HG03095 (cell line): Measurements from ENCODE around the gene POLE3.
"Not testable (repeated sequence)": the region's sequence is repeated elsewhere in the genome, so short reads cannot be mapped to it uniquely, and the experiment has no call there.

Source experiments
- ATAC-seq: cut with Tn5 transposase; IDR thresholded peaks from one replicate; pipeline ENCODE4 v1.9.1; 2021; ENCODE audit warnings: moderate library complexity; ENCODE audit not compliant: unreplicated experiment

The POLE3 gene

GRCh38 chr9:113410207-113410864, at the start of gene POLE3, which contains the start of gene C9orf43:
Gene POLE3 (minus strand): TSS chr9:113410675. CDS start chr9:113410293, 382 bp downstream.
Gene C9orf43 (plus strand): TSS chr9:113410747. CDS start chr9:113413494, 2,747 bp downstream.
- ATAC-seq = peak; percentile 93

- ATAC-seq = no peak
Observed at GRCh38 chr9:113456235-113456634, 45.8 kb upstream of the POLE3 start.

- ATAC-seq = no peak
Observed at GRCh38 chr9:113454914-113455761, 44.7 kb upstream of the POLE3 start.

GRCh38 chr9:113452113-113452605, 41.7 kb upstream of the POLE3 start:
- ATAC-seq = no peak

- no peak for ATAC-seq
Observed at GRCh38 chr9:113449376-113449775, 38.9 kb upstream of the POLE3 start.

GRCh38 chr9:113446323-113446740, 35.9 kb upstream of the POLE3 start:
- no peak for ATAC-seq

- no peak for ATAC-seq
Observed at GRCh38 chr9:113444736-113445135, 34.3 kb upstream of the POLE3 start.

GRCh38 chr9:113437716-113438115, 27.2 kb upstream of the POLE3 start:
- not testable (repeated sequence) for ATAC-seq

GRCh38 chr9:113436728-113437515, 26.4 kb upstream of the POLE3 start:
- ATAC-seq = no peak

- no peak for ATAC-seq
Observed at GRCh38 chr9:113431191-113431590, 20.7 kb upstream of the POLE3 start.

- ATAC-seq = no peak
Observed at GRCh38 chr9:113428062-113428615, 17.7 kb upstream of the POLE3 start.

GRCh38 chr9:113427629-113428028, 17.2 kb upstream of the POLE3 start:
- no peak for ATAC-seq

GRCh38 chr9:113426701-113427100, 16.2 kb upstream of the POLE3 start:
- ATAC-seq = no peak

GRCh38 chr9:113425072-113425471, 14.6 kb upstream of the POLE3 start:
- no peak for ATAC-seq

GRCh38 chr9:113421726-113422125, 11.3 kb upstream of the POLE3 start:
- no peak for ATAC-seq

- no peak for ATAC-seq
Observed at GRCh38 chr9:113417370-113417769, 6.9 kb upstream of the POLE3 start.

- peak; percentile 99 for ATAC-seq
Observed at GRCh38 chr9:113416149-113416721, 5.8 kb upstream of the POLE3 start.

GRCh38 chr9:113409883-113410206, 630 bp downstream of the POLE3 start:
- ATAC-seq = peak; percentile 4

- no peak for ATAC-seq
Observed at GRCh38 chr9:113409481-113409880, 994 bp downstream of the POLE3 start.

GRCh38 chr9:113406873-113407511, 3.5 kb downstream of the POLE3 start:
- peak; percentile 34 for ATAC-seq
